GM23248 (cell line): Measurements from ENCODE around the gene EFNA2.
"Not testable (repeated sequence)": the region's sequence is repeated elsewhere in the genome, so short reads cannot be mapped to it uniquely, and the experiment has no call there.

Experiments used
- EZH2 ChIP-seq: fragments of 200-600 bp; sonication (generic); IDR thresholded peaks from 2 replicates; pipeline ENCODE4 v1.6.1; 2018; ENCODE audit warnings: antibody characterized with exemption, mild to moderate bottlenecking; ENCODE audit not compliant: insufficient read depth, poor library complexity, severe bottlenecking
- EZH2phosphoT487 ChIP-seq: fragments of 200-600 bp; sonication (generic); IDR thresholded peaks from 2 replicates; pipeline ENCODE4 v1.6.1; 2018; ENCODE audit warnings: antibody characterized with exemption, moderate library complexity, mild to moderate bottlenecking, low read depth; ENCODE audit not compliant: insufficient read depth

DNA sequence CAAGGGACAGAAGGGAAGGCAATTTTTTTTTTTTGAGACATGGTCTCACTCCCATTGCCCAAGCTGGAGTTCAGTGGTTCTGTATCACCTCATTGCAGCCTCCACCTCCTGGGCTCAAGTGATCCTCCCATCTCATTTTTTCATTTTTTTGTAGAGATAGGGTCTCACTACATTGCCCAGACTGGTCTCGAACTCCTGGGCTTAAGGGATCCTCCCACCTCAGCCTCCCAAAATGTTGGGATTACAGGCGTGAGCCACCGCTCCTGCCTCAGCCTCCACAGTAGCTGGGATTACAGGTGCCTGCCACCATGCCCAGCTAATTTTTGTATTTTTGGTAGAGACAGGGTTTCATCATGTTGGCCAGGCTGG lies 34.6 kb downstream of the EFNA2 start:
- TF ChIP-seq EZH2, EZH2phosphoT487: not testable (repeated sequence)
